GM18517 (cell line): ENCODE data around the gene GPX3.

Source experiments
- ATAC-seq: cut with Tn5 transposase; IDR thresholded peaks from one replicate; pipeline ENCODE4 v1.9.1; 2021; ENCODE audit warnings: mild to moderate bottlenecking, moderate library complexity; ENCODE audit not compliant: unreplicated experiment

GPX3 gene

GRCh38 chr5:151055336-151055735 lies 34.9 kb downstream of the GPX3 start:
- ATAC-seq, result no peak

DNA sequence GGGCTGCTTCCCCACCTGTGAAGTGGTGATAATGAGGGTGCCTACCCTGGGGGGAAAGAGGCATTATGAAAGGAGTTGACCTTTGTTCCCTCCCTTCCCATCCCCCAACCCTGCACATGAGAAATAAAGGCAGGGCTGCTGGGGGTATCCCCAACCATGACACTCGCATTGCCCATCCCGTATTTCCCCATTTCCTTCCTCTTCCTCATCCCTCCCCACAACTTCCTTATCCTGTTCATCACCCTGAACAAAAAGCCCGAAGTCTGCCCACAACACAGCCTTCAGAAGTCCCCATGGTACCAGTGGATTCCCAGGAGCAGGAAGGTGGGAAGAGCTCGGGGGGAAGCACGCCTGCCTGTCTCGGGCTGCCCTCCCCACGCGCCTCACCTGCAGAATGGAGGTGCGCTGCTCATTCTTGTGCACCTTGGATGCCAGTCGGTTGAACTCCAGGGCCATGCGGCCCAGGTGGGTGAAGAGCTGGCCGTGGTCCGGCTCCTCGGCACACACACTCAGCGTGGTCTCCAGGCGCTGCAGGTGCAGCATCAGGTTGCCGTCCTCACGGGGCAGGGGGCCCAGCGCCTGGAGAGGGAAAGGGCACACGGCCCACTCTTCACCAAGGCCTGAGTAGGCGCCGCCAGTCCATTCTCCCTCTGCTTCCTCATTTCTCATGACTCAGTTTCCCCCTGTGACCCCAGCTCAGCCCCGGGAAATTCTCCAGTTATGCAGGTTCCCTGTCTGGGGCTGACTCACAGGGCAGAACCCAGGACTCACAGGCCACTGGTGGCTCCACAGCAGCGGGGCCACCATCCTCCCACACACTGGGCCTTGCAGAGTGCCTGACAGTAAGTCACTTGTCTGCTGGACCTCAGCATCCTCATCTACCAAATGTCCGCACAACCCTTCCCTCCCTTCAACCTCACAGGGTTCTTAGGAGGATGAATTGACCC lies 36.3 kb downstream of the GPX3 start:
- no peak for ATAC-seq

- ATAC-seq, result no peak
These were observed 37.9 kb downstream of the GPX3 start for GRCh38 chr5:151058301-151058700.

DNA sequence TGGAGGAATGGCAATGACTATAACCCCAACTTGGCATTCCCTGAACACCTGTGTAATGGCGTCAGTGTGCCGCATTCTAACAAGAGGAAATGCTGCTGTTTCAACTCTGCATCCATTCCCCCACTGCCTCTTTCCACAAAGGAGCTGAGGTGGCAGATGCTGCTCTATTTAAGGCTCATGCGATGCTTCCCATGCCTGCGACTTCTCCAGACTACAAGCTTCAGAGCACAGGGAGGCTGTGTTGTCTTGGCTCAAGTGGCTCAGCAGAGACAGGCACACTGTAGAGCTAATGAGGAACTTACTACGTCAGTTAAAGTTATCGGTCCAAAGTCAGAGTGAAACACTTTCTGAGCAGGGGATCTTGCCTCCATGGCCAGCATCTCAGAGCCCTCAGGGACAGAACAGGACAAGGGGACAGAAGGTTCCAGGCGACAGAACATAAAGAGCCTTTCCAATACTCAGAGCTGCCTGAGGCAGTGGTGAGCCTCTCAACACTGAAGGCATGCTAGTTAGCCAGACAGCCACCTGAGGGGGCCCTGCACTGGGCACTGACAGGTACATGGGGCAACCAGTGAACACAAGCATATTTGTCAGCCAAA lies 38.6 kb downstream of the GPX3 start:
- ATAC-seq, result no peak

DNA sequence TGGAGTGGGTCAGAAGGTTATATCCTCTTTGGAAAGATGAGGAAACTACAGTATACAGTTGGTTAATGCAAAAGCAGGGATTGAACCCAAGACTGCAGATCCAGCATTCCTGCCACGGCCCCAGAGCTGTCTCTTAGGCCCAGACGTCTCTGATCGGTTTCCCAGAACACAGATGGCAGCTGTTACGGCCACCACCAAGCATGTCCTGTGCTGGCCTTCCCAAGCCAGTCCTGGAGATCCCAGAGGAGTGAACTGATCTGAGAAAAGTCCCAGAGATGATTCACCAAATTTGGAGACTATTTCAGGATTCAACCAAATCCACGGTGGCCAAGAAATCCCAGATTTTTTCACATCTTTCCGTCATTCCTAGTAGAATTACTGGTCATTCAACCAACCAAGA lies 40.4 kb downstream of the GPX3 start:
- no peak for ATAC-seq

DNA sequence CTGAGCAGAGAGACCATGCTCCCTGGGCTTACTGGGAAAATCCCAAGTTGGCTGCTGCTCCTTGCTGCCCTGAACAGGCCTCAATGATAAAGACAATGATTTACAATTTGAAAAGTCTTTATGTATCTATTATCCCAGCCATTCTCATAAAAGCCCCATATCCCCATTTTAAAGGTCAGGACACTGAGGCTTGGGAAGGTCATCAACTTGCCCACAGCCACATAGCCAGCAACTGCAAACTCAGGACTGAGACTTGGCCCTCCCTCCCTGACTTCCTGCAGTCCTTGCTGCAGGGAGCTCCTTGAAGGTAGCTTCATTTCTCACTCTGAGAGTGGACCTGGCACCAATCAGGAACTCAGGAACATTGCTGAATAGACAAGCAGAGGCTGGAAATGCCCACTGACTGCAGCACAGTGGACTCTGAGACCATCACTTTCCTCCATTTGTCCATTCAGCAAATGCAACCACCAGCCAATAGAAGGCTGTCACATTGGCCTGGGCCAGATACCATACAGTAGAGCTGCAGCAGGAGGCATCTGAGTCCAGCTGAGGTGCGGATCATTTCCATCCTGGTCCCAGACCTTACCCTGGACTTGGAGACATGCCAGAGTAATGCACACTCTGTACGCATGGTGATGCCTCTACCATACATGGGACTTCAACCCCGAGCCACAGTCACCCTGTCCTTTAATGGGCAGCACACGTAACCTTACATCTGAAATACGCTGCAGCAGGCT lies 42.2 kb downstream of the GPX3 start:
- no peak for ATAC-seq

DNA sequence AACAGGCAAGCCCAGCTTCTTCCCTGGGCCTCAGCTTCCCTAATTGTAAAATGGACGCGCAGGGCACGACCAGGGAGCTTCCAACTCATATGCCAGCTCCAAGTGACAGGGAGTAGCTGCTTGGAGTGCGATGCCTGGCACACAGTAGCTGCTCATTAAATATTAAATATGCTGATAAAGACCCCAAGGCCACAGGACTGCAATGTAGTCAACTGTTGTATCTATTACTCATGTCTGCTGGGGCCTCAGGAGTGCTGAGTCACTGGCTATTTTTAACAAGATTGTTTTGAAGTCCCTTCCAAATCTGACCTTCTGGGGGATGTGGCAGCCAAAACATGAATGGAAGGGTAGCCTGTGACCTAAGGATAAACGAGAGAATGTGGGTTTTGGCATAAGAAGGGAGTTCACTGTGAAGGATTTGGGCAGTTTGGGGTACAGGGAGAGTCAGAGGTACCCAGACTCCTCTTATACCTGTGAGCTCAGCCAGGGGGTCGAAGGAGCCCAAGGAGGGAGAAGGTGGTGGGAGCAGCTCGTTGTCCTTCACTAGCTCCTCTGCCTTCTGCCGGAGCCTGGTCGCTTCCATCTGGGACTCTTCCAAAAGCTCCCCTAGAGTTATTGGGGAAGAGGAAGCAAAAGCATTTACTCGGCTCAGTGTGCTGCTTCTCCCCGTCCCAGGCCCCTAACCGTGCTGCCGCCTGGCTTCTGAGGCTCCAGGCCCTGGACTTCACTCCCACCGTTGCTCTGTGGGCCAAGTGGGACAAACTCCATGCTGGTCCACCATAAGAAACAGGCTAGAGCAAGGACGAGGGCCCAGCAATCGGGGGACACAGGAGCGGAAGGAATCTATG lies 43.0 kb downstream of the GPX3 start:
- ATAC-seq, result no peak

DNA sequence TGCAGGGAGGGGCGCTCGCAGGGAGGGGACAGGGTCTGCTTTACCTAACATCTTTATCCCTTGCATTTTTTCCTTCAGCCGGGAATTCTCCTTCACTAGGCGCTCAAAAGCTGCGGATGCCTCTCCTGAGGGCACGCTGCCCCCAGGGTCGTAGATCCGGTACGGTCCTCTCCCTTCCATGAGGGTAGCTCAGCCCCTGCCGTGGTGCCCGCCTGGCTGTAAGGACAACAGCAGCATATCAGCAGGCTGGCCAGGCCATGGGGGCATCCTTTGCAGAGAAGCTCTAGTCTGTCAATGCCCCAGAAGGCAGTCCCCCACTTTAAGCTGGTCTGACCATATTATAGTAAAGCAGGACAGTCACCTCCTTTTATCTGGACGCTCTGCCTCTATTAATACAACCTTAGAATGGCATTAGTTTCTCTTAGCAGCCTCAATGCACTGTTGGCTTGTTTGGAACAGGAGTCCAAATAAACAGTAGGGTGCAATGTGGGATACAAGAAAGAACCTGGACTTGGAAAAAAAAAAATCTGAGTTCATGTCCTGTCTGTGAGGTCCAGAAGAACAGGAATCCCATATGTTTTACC lies 44.6 kb downstream of the GPX3 start:
- no peak for ATAC-seq

GRCh38 chr5:151065609-151066008 lies 45.2 kb downstream of the GPX3 start:
- ATAC-seq, result no peak

GRCh38 chr5:151066920-151067319 lies 46.5 kb downstream of the GPX3 start:
- no peak for ATAC-seq

DNA sequence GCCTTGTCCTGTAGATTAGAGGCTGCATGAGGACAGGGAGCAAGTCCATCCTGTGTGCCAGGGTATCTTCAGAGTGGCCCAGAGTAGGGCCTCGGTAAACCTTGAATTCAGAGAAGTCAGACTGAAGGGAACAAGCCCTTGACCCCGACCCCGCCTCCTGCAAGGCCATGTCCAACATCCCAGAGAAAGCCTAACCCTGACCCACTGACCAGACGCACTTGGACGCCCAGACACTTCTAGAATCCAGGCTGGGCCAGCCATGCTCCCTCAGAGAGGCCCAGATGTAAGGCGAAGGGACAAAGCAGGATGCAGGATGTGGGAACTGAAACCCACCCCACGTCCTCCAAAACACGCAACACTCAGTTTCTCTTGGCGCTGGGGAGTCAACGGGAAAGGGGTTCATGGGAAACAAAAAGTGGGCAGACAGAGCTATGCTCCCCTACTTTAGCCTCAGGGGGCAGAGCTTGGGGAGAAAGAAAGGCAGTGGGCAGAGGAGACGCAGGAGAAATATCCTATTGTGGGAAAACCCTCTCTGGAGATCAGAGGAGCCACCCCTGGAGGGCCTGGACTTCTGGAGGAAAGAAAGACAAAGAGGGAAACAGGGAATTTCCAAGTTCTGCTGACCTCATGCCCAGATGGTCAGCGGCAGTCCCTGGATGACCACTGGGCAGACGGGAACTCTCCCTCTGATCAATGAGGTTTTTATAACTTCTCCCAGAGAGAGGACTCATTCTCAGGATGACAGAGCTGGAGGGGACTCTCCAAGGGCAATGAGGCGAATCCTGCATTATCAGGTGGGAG lies 47.4 kb downstream of the GPX3 start:
- no peak for ATAC-seq

GRCh38 chr5:151068433-151069197 lies 48.2 kb downstream of the GPX3 start:
- ATAC-seq, result peak; percentile 65

DNA sequence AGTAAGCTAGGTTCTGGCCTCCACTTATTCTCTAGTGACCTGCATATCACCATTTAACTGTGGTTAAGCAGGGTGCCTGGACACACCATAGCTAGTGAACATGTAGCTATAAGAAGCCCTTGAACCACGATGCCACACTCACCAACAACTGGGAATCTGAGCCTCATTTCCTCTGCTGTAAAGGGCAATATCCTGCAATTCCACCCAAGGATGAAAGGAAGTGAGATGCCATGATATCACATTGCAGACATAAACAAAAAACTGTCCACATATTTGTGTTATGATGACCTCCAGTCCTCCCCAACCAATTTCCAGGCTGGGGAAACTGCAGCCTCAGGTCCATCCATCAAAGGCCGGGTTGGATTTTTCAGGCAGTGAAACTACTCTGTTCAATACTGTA lies 50.1 kb downstream of the GPX3 start:
- ATAC-seq, result no peak

DNA sequence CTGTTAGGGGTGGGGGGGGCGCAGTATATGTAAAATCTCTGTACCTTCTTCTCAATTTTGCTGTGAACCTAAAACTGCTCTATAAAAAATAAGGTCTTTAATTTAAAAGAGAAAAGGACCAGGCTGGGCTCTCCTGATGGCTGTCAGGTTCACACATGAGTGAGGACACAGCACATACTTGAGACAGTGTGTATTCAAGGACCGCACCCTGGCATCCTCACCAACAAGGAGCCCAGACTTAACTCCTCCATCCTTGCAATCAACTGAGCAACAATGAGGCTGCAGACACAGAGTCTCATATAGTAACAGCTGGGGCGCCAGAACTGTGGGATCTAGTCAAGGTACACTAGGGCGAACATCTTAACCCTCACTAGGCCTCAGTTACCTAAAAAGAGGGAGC lies 50.6 kb downstream of the GPX3 start:
- no peak for ATAC-seq

DNA sequence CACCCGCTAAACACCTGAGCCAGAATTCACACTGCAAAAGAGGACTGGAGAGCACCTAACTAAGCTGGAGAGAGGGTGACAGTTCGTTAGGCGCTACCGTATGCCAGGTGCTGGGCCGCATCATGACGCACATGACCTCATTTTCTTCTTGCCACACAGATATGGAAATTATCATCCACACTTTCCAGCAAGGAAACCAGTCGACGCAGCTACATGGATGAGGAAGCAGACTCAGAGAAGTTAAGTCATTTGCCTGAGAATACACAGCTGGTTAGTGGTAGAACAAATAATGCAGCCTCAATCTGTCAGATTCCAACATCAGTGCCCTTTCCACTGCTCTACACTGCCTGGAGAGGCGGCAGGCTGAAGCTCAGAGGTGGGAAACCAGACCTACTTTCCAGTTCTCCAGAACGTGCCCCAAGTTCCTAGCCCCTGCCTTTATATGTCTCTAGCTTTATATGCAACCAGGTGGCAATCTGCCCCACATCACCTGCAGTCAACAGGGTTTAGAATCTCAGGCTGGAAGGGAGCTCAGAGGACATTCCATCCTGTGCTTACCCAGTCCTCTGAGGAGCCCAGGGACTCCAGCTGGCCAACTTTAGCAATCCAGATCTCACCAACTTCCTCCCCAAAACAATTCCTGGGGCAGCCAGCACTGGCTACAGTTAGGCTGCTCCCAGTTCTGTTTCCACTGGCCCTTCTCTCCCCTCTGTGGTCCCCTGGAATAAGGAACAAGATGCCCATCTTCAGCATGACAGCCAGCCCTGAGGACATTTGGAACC lies 51.6 kb downstream of the GPX3 start:
- no peak for ATAC-seq

DNA sequence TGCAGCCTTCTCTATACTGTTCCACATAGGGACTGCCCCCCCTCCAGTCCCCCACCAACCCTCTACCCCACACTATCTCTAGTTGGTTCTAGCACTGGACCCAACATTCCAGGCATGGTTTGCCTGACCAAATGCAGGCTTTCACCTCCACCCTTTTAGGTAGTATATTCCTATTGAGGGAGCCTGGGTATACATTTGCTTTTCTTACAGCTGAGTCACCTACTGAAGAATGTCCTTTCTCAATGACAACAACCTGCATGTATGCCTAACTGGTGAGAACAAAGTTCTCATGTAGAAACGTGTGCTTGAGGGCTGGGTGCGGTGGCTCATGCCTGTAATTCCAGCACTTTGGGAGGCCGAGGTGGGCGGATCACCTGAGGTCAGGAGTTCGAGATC lies 52.2 kb downstream of the GPX3 start:
- ATAC-seq, result no peak

GRCh38 chr5:151073280-151073679 lies 52.9 kb downstream of the GPX3 start:
- ATAC-seq, result no peak

DNA sequence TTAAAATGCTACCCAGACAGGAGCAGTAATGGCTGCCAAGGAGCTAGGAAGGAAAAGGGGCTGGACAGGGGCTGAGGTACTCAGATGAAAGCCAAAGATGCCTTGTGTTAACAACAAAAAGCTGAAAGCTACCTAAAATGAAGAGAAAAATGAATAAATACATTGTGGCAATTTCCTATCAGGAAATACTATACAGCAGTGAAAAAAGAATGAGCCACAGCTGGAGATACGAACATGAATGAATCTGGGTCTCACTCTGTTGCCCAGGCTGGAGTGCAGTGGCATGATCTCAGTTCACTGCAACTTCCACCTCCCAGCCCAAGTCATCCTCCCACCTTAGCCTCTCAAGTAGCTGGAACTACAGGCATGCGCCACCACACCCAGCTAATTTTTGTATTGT lies 54.2 kb downstream of the GPX3 start:
- ATAC-seq, result no peak
